GM12878 (cell line): ENCODE data around the gene RRBP1. TPM values are rescaled to one million over a fixed set of nuclear protein-coding genes. Genes with fewer than 3 reads are reported as not detected.

Source experiments
- ATAC-seq: fragments of 200-7000 bp; cut with Tn5 transposase; 3 replicates; pipeline ENCODE4 v1.9.1; 2020; ENCODE audit warnings: mild to moderate bottlenecking, moderate library complexity
- BruUV-seq: library from RNA; stranded (reverse); fragments of 400-500 nt; replicated peaks from 2 replicates; lab custom pipeline; 2021; lab: Mats Ljungman, UMichigan
- CTCF ChIA-PET: fragments of 300-600 bp; sonication (Branson Sonifier 250); formaldehyde crosslinking; extraction: SDS; loops from one replicate; lab custom pipeline; 2021; ENCODE audit warnings: inconsistent platforms; lab: Yijun Ruan, JAX
- POLR2A ChIA-PET: fragments of 350-600 bp; formaldehyde crosslinking; extraction: SDS; loops from one replicate; lab custom pipeline; 2021; ENCODE audit warnings: inconsistent platforms; lab: Charles Lee
- RAD21 ChIA-PET: fragments of 300-600 bp; sonication (Branson Sonifier 250); formaldehyde crosslinking; loops from one replicate; lab custom pipeline; 2023; ENCODE audit warnings: antibody characterized with exemption; ENCODE audit not compliant: unreplicated experiment; lab: Charles Lee
- SMC1A ChIA-PET: fragments of 300-600 bp; sonication (Branson Sonifier 250); formaldehyde crosslinking; loops from one replicate; lab custom pipeline; 2023; ENCODE audit not compliant: unreplicated experiment, uncharacterized antibody; lab: Charles Lee
- DNase-seq: peaks from one replicate; pipeline ENCODE4 v3.0.0-alpha.2; 2011; ENCODE audit warnings: low read depth, low spot score
- FAIRE-seq: peaks from 3 replicates; lab custom pipeline; 2011; peaks lifted over from hg19 to GRCh38; lab: Jason Lieb, UNC
- H2AFZ ChIP-seq: 2 replicates; pipeline ENCODE4 v1.6.0; 2011; ENCODE audit warnings: low read depth, low read length, control low read depth; ENCODE audit not compliant: control insufficient read depth
- H3K27ac ChIP-seq: 2 replicates; pipeline ENCODE4 v1.5.1; 2011; ENCODE audit warnings: control low read depth; ENCODE audit not compliant: control insufficient read depth, insufficient read depth
- H3K27me3 ChIP-seq, 2 experiments: replicated peaks in 1 of 2; 2 replicates each; pipeline versions ENCODE4 v1.6.0 to v1.6.1; 2011; ENCODE audit warnings: low read length in 1 of 2; ENCODE audit not compliant: control insufficient read depth in 2 of 2, insufficient read depth in 2 of 2
- H3K36me3 ChIP-seq, 2 experiments: 2 replicates each; pipeline ENCODE4 v1.5.1; 2011; ENCODE audit warnings: low read length in 1 of 2; ENCODE audit not compliant: control insufficient read depth in 2 of 2, insufficient read depth in 2 of 2
- H3K4me1 ChIP-seq: 2 replicates; pipeline ENCODE4 v1.6.1; 2011; ENCODE audit warnings: mild to moderate bottlenecking, low read length, moderate library complexity, mixed read lengths; ENCODE audit not compliant: control insufficient read depth, insufficient read depth
- H3K4me2 ChIP-seq: 2 replicates; pipeline ENCODE4 v1.6.0; 2011; ENCODE audit warnings: control low read depth; ENCODE audit not compliant: control insufficient read depth, insufficient read depth
- H3K4me3 ChIP-seq: fragments of 200-600 bp; sonication (generic); 2 replicates; pipeline ENCODE4 v1.5.1; 2016
- H3K79me2 ChIP-seq: 2 replicates; pipeline ENCODE4 v1.6.0; 2011; ENCODE audit warnings: low read length; ENCODE audit not compliant: control insufficient read depth, insufficient read depth
- H3K9ac ChIP-seq: 2 replicates; pipeline ENCODE4 v1.8.0; 2011; ENCODE audit warnings: low read length, control low read depth, mixed read lengths; ENCODE audit not compliant: control insufficient read depth, insufficient read depth
- H3K9me3 ChIP-seq: replicated peaks from 3 replicates; pipeline ENCODE4 v1.5.1; 2011; ENCODE audit warnings: mild to moderate bottlenecking, low read length; ENCODE audit not compliant: control insufficient read depth, insufficient read depth
- H4K20me1 ChIP-seq: 2 replicates; pipeline ENCODE4 v1.6.0; 2011; ENCODE audit not compliant: control insufficient read depth, insufficient read depth
- ASH2L ChIP-seq: fragments of 300-600, 200-600 bp; sonication (generic); IDR thresholded peaks from 2 replicates; pipeline ENCODE4 v1.6.1; 2017; ENCODE audit warnings: low read depth, mild to moderate bottlenecking, borderline replicate concordance
- BACH1 ChIP-seq: fragments of 450-650 bp; IDR thresholded peaks from 2 replicates; pipeline ENCODE4 v1.6.1; 2017; ENCODE audit warnings: mild to moderate bottlenecking, borderline replicate concordance
- BCL11A ChIP-seq: IDR thresholded peaks from 2 replicates; pipeline ENCODE4 v1.6.1; 2011; ENCODE audit warnings: low read depth, low read length
- BRCA1 ChIP-seq: IDR thresholded peaks from 2 replicates; pipeline ENCODE4 v1.6.1; 2011; ENCODE audit warnings: low read depth, low read length, improper control_type of control experiment
- EZH2 ChIP-seq: IDR thresholded peaks from 2 replicates; pipeline ENCODE4 v1.6.1; 2012; ENCODE audit warnings: low read depth, mild to moderate bottlenecking, control low read depth, inconsistent platforms, low read length, borderline replicate concordance; ENCODE audit not compliant: control insufficient read depth
- FOS ChIP-seq: IDR thresholded peaks from 3 replicates; pipeline ENCODE4 v1.6.1; 2011; ENCODE audit warnings: borderline replicate concordance; ENCODE audit not compliant: insufficient read length; ENCODE audit errors: extremely low read depth
- HDAC6 ChIP-seq: fragments of 200-600 bp; sonication (generic); IDR thresholded peaks from one replicate; pipeline ENCODE4 v1.8.0; 2017; ENCODE audit warnings: antibody characterized with exemption; ENCODE audit not compliant: unreplicated experiment
- MEF2A ChIP-seq: IDR thresholded peaks from 2 replicates; pipeline ENCODE4 v1.6.1; 2011; ENCODE audit warnings: low read depth, mild to moderate bottlenecking, low read length, moderate library complexity; ENCODE audit not compliant: insufficient read depth
- MYB ChIP-seq: fragments of 150-350 bp; IDR thresholded peaks from 2 replicates; pipeline ENCODE4 v1.6.1; 2014; ENCODE audit warnings: mild to moderate bottlenecking, low read depth, low read length, borderline replicate concordance
- NRF1 ChIP-seq: conservative IDR thresholded peaks from 2 replicates; pipeline ENCODE4 v1.6.1; 2011; ENCODE audit warnings: mild to moderate bottlenecking, low read depth, low read length, improper control_type of control experiment
- POU2F2 ChIP-seq: IDR thresholded peaks from 3 replicates; pipeline ENCODE4 v1.6.1; 2011; ENCODE audit warnings: low read depth, mild to moderate bottlenecking, low read length, borderline replicate concordance
- RBBP5 ChIP-seq: fragments of 200-600 bp; sonication (generic); conservative IDR thresholded peaks from 2 replicates; pipeline ENCODE4 v1.6.1; 2016
- RELB ChIP-seq: fragments of 450-650 bp; IDR thresholded peaks from 2 replicates; pipeline ENCODE4 v1.6.1; 2017; ENCODE audit warnings: low read depth, mild to moderate bottlenecking, moderate library complexity
- ZNF207 ChIP-seq: fragments of 450-650 bp; IDR thresholded peaks from 2 replicates; pipeline ENCODE4 v1.6.1; 2014; ENCODE audit warnings: antibody characterized with exemption, mild to moderate bottlenecking, borderline replicate concordance
- ZNF384 ChIP-seq: IDR thresholded peaks from 2 replicates; pipeline ENCODE4 v1.6.1; 2012; ENCODE audit warnings: low read depth, mild to moderate bottlenecking, low read length, improper control_type of control experiment, borderline replicate concordance
- WGBS: methylation state at CpG from one replicate; pipeline ENCODE4 v1.1.6; 2016; ENCODE audit warnings: low lambda C conversion rate; ENCODE audit not compliant: insufficient replicate concordance, insufficient coverage; ENCODE audit errors: missing lambda C conversion rate; 5-methylcytosine and 5-hydroxymethylcytosine counted together
- in situ Hi-C: fragments of 300-500 bp; cut with MboI; formaldehyde crosslinking; loops from 9 replicates; pipeline ENCODE4 v1.14.3; 2018; ENCODE audit warnings: mixed read lengths
- intact Hi-C: fragments of 100-400 bp; cut with micrococcal nuclease; formaldehyde crosslinking; loops from one replicate; pipeline ENCODE4 v1.14.2; 2022; ENCODE audit not compliant: unreplicated experiment
- polyA plus RNA-seq, 11 experiments: library from polyadenylated mRNA; depleted of rRNA in 4 of 11; unstranded in 6 of 11; stranded (reverse) in 5 of 11; fragments of >200 nt; fragmentation: Nextera tagmentation in 4 of 11; fragmentation: Illumina TruSeq in 1 of 11; extraction: Ambion mirVana in 4 of 11; extraction: Trizol in 1 of 11; gene quantifications; 1 replicate in 1 of 11; 2 replicates in 10 of 11; pipeline versions ENCODE4 v1.2.1 to v1.2.3, GENCODE V29; 2011 to 2016; ENCODE audit warnings: inconsistent platforms in 2 of 11, missing spikeins in 2 of 11, low read depth in 1 of 11
- total RNA-seq, 4 experiments: library from RNA; depleted of rRNA in 3 of 4; stranded (reverse); fragments of >200 nt in 3 of 4; fragmentation: Illumina TruSeq in 1 of 4; extraction: Trizol in 1 of 4; gene quantifications; 2 replicates each; pipeline versions ENCODE4 v1.2.1 to v1.2.3, GENCODE V29; 2013 to 2021

Gene RRBP1
- total and polyA plus RNA-seq, 10 of the 15 experiments (the other 5 are each of a cell fraction or from before 2014, with no cell fraction given): 1.2 to 57.4 (median 24.6) TPM

GRCh38 chr20:17653835-17654648, 28.0 kb downstream of the RRBP1 start:
- in situ Hi-C loops: no loop called here

GRCh38 chr20:17652411-17652810, 29.6 kb downstream of the RRBP1 start:
- Histone ChIP-seq H3K79me2 (no peaks in the 10 kb centered on the region; the same call in 1 of the 2 replicates), H3K36me3 (peaks cover 2 to 7% of the 10 kb centered on the region in 2 experiments; a peak in 3 of 4 replicates), H3K27ac (no peak overlapping the region), H3K4me3 (no peak overlapping the region), H3K4me2 (no peak overlapping the region), H3K27me3 (no peaks in the 10 kb centered on the region), H3K9me3 (no peaks in the 10 kb centered on the region), H2AFZ (no peak overlapping the region), H4K20me1 (no peaks in the 10 kb centered on the region), H3K9ac (no peak overlapping the region), H3K4me1 (peaks cover 4% of the 10 kb centered on the region)
- FAIRE-seq: no peak
- CTCF ChIA-PET: interaction anchor here (0.9 to 2.7 kb wide), 2 partner anchors 245 to 252 kb away, joined by 3 to 8 read pairs; no protein-coding TSS in a partner anchor
- in situ Hi-C loops: no loop called here
- BruUV-seq: no TSS peak
- POLR2A ChIA-PET: no interaction called here
- RAD21 ChIA-PET: no interaction called here
- 94% methylated on average over 10 of the region's 10 CpGs for WGBS
- intact Hi-C loops: loop anchor here (10.0 kb wide), 1 partner anchor 242 kb away; no protein-coding TSS in a partner anchor
- no peak for ATAC-seq
- DNase-seq: no peak
- SMC1A ChIA-PET: no interaction called here
- no peak for TF ChIP-seq ZNF207
- no peak for TF ChIP-seq BRCA1
- no peak for TF ChIP-seq BACH1
- TF ChIP-seq ZNF384: no peak
- TF ChIP-seq BCL11A: no peak
- TF ChIP-seq RBBP5: no peak
- TF ChIP-seq RELB: no peak

More at GRCh38 chr20:17653835-17654648, 28.0 kb downstream of the RRBP1 start:
- TF ChIP-seq HDAC6: no peak
- no peak for TF ChIP-seq EZH2
- no peak for TF ChIP-seq ASH2L
- TF ChIP-seq FOS: no peak
- TF ChIP-seq NRF1: no peak
- TF ChIP-seq MEF2A: no peak
- TF ChIP-seq MYB: no peak
- TF ChIP-seq POU2F2: no peak
- intact Hi-C loops: loop anchor here (10.0 kb wide), 1 partner anchor 241 kb away; no protein-coding TSS in a partner anchor
- H4K20me1 ChIP-seq: no peaks in the 10 kb centered on the region
- no peak overlapping the region for H3K27ac ChIP-seq
- no peak for ATAC-seq
- 93% methylated on average over 11 of the region's 11 CpGs for WGBS
- peaks cover 4% of the 10 kb centered on the region for H3K4me1 ChIP-seq
- no peak overlapping the region for H3K9ac ChIP-seq
- BruUV-seq: no TSS peak
- SMC1A ChIA-PET: interaction anchor here (0.9 to 1.5 kb wide), 2 partner anchors 82 to 244 kb away, joined by 4 read pairs; no protein-coding TSS in a partner anchor
- peaks cover 4 to 7% of the 10 kb centered on the region in 2 experiments; a peak in 2 of 4 replicates for H3K36me3 ChIP-seq
- H3K79me2 ChIP-seq: no peaks in the 10 kb centered on the region; the same call in 1 of the 2 replicates
- no peak overlapping the region for H2AFZ ChIP-seq
- H3K27me3 ChIP-seq: no peaks in the 10 kb centered on the region
- POLR2A ChIA-PET: no interaction called here
- no peak overlapping the region for H3K4me2 ChIP-seq
- CTCF ChIA-PET: interaction anchor here (0.8 to 2.7 kb wide), 6 partner anchors 8 to 366 kb away, joined by 3 to 9 read pairs (median 6); no protein-coding TSS in a partner anchor
- RAD21 ChIA-PET: no interaction called here
- no peak overlapping the region for H3K4me3 ChIP-seq
- FAIRE-seq: no peak
- no peak for DNase-seq
- no peaks in the 10 kb centered on the region; the same call in 2 of the 3 replicates for H3K9me3 ChIP-seq
